ENCODE data around the gene KMT2C. TPM values are rescaled to one million over a fixed set of nuclear protein-coding genes. Genes with fewer than 3 reads are reported as not detected.
A peak's percentile ranks its signal among the peaks of the same experiment; 100 is the strongest.
"Not testable (repeated sequence)": the region's sequence is repeated elsewhere in the genome, so short reads cannot be mapped to it uniquely, and the experiment has no call there.

Gene KMT2C
- total RNA-seq, 5 donors from 2014 or later (not counting 1 experiment from before 2014, with no cell fraction given) = 90.8 to 134 (median 116) TPM

GRCh38 chr7:152419473-152420429 lies 16.1 kb downstream of the KMT2C start:
- Mint-ChIP-seq H3K9me3 (peaks cover 8 to 19% (median 9%) of the 10 kb centered on the region in 3 donors), H3K4me1 (peaks cover 50 to 55% (median 54%) of the 10 kb centered on the region in 3 donors), H3K27me3 (no peaks in the 10 kb centered on the region), H3K27ac (peak overlapping the region in 1 of 2 donors; percentile 7), H3K36me3 (peaks cover 30% of the 10 kb centered on the region), H3K4me3 (peak overlapping the region in 1 of 3 donors; percentile 50)
- ATAC-seq (replicated peaks in 1 of 4) (peak in 1 of 4 experiments; percentile 16), DNase-seq (no peak)
- H3K36me3 ChIP-seq (ENCODE audit: control insufficient read depth in 2 of 2, extremely low read depth in 1 of 2, insufficient read depth in 1 of 2, low read length in 1 of 2) = peaks cover 0 to 6% of the 10 kb centered on the region in 2 donors
- peaks cover 8% of the 10 kb centered on the region for H3K9me3 ChIP-seq
- H3K4me3 ChIP-seq (ENCODE audit: control insufficient read depth in 1 of 2, extremely low read depth in 1 of 2, low read length in 1 of 2) = no peak overlapping the region
- peaks cover 0 to 19% of the 10 kb centered on the region in 2 experiments for H3K4me1 ChIP-seq (ENCODE audit: control insufficient read depth in 1 of 2, extremely low read depth in 1 of 2, insufficient read depth in 2 of 2, low read length in 2 of 2)
- CTCF ChIA-PET = no interaction called here
- peak overlapping the region; percentile 15 for H3K27ac ChIP-seq (ENCODE audit: low read length)
- POLR2A ChIA-PET = no interaction called here
- 87% methylated on average over 2 of the region's 5 CpGs for WGBS (ENCODE audit: insufficient coverage)
- H3K27me3 ChIP-seq (replicated peaks in 1 of 2; ENCODE audit: control insufficient read depth in 2 of 2, extremely low read depth in 1 of 2, insufficient read depth in 2 of 2, low read length in 1 of 2) = no peaks in the 10 kb centered on the region

DNA sequence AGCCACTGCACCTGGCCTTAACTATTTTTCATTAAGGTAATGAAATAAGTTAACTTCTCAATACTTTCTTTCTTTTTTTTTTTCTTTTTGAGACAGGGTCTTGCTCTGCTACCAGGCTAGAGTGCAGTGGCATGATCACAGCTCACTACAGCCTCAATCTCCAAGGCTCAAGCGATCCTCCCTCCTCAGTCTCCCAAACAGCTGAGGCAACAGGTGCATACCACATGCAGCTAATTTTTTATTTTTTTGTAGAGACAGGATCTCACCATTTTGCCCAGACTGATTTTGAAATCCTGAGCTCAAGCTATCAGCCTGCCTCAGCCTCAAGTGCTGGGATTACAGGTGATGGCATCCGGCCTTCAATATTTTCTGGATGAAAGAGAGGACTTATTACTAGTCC lies 21.0 kb downstream of the KMT2C start:
- H3K27ac ChIP-seq (ENCODE audit: low read length) = no peak overlapping the region
- H3K27me3 Mint-ChIP-seq = no peaks in the 10 kb centered on the region
- no peak overlapping the region for H3K4me3 Mint-ChIP-seq
- ChIA-PET POLR2A (interaction anchor here (0.6 to 1.0 kb wide), 3 partner anchors 49 to 380 kb away, joined by 3 to 5 read pairs (median 3); no protein-coding TSS in a partner anchor), CTCF (interaction anchor here in 1 of 2 donors (0.5 kb wide), 1 partner anchor 38 kb away, joined by 3 read pairs; no protein-coding TSS in a partner anchor)
- no peaks in the 10 kb centered on the region for H3K27me3 ChIP-seq (replicated peaks in 1 of 2; ENCODE audit: control insufficient read depth in 2 of 2, extremely low read depth in 1 of 2, insufficient read depth in 2 of 2, low read length in 1 of 2)
- H3K9me3 Mint-ChIP-seq = no peaks in the 10 kb centered on the region
- DNase-seq (no peak), ATAC-seq (replicated peaks in 1 of 4) (no peak)
- WGBS (ENCODE audit: insufficient coverage) = no CpG with 5 or more reads among the region's 2 CpGs
- H3K9me3 ChIP-seq = no peaks in the 10 kb centered on the region
- H3K4me3 ChIP-seq (ENCODE audit: control insufficient read depth in 1 of 2, extremely low read depth in 1 of 2, low read length in 1 of 2) = no peak overlapping the region
- peaks cover 0 to 18% of the 10 kb centered on the region in 2 experiments for H3K4me1 ChIP-seq (ENCODE audit: control insufficient read depth in 1 of 2, extremely low read depth in 1 of 2, insufficient read depth in 2 of 2, low read length in 2 of 2)
- no peaks in the 10 kb centered on the region for H3K36me3 ChIP-seq (ENCODE audit: control insufficient read depth in 2 of 2, extremely low read depth in 1 of 2, insufficient read depth in 1 of 2, low read length in 1 of 2)
- no peak overlapping the region for H3K27ac Mint-ChIP-seq
- H3K36me3 Mint-ChIP-seq = peaks cover 3% of the 10 kb centered on the region
- H3K4me1 Mint-ChIP-seq = peaks cover 44 to 58% (median 48%) of the 10 kb centered on the region in 3 donors

DNA sequence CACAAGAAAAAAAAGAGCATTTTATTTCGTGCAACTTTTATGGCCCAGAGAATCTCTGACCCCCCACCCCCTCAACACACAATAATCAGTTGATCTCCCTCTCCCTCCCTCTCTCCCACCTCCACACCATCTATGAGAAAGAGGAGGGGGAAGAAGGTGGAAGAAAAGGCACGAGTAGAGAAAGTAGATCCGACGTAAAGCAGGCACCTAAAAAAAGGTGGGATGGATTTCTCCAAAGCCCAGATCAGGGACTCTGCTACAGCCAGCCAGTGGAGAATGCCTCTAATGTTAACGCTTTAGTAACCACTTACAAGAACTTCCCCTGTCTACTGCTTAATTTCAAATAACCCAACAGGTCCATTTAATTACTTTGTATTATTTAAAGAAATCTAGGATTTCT lies 24.4 kb downstream of the KMT2C start:
- WGBS (ENCODE audit: insufficient coverage) = no CpG with 5 or more reads among the region's 5 CpGs
- Histone ChIP-seq H3K9me3 (no peaks in the 10 kb centered on the region), H3K27me3 (replicated peaks in 1 of 2; ENCODE audit: control insufficient read depth in 2 of 2, extremely low read depth in 1 of 2, insufficient read depth in 2 of 2, low read length in 1 of 2) (no peaks in the 10 kb centered on the region), H3K4me1 (ENCODE audit: control insufficient read depth in 1 of 2, extremely low read depth in 1 of 2, insufficient read depth in 2 of 2, low read length in 2 of 2) (peaks cover 0 to 15% of the 10 kb centered on the region in 2 experiments), H3K27ac (ENCODE audit: low read length) (no peak overlapping the region), H3K4me3 (ENCODE audit: control insufficient read depth in 1 of 2, extremely low read depth in 1 of 2, low read length in 1 of 2) (no peak overlapping the region), H3K36me3 (ENCODE audit: control insufficient read depth in 2 of 2, extremely low read depth in 1 of 2, insufficient read depth in 1 of 2, low read length in 1 of 2) (no peaks in the 10 kb centered on the region)
- ATAC-seq (replicated peaks in 1 of 4) (no peak), DNase-seq (no peak)
- Mint-ChIP-seq H3K4me3 (no peak overlapping the region), H3K4me1 (peaks cover 38 to 41% (median 40%) of the 10 kb centered on the region in 3 donors), H3K36me3 (no peaks in the 10 kb centered on the region), H3K9me3 (peaks cover 0 to 9% (median 9%) of the 10 kb centered on the region in 3 donors), H3K27me3 (no peaks in the 10 kb centered on the region), H3K27ac (no peak overlapping the region)
- POLR2A ChIA-PET = no interaction called here
- CTCF ChIA-PET = no interaction called here

- Mint-ChIP-seq H3K9me3 (peaks cover 0 to 21% (median 17%) of the 10 kb centered on the region in 3 donors), H3K27ac (no peak overlapping the region), H3K4me3 (no peak overlapping the region), H3K27me3 (no peaks in the 10 kb centered on the region), H3K4me1 (peaks cover 10 to 24% (median 21%) of the 10 kb centered on the region in 3 donors), H3K36me3 (no peaks in the 10 kb centered on the region)
- no peak overlapping the region for H3K27ac ChIP-seq (ENCODE audit: low read length)
- peaks cover 0 to 7% of the 10 kb centered on the region in 2 experiments for H3K4me1 ChIP-seq (ENCODE audit: control insufficient read depth in 1 of 2, extremely low read depth in 1 of 2, insufficient read depth in 2 of 2, low read length in 2 of 2)
- no peaks in the 10 kb centered on the region for H3K36me3 ChIP-seq (ENCODE audit: control insufficient read depth in 2 of 2, extremely low read depth in 1 of 2, insufficient read depth in 1 of 2, low read length in 1 of 2)
- no peak overlapping the region for H3K4me3 ChIP-seq (ENCODE audit: control insufficient read depth in 1 of 2, extremely low read depth in 1 of 2, low read length in 1 of 2)
- POLR2A ChIA-PET = interaction anchor here in 1 of 2 donors (0.7 to 1.2 kb wide), 2 partner anchors 23 to 103 kb away, joined by 3 to 6 read pairs; no protein-coding TSS in a partner anchor
- CTCF ChIA-PET = interaction anchor here (0.6 to 1.1 kb wide), 2 partner anchors 9 to 153 kb away, joined by 3 to 5 read pairs; no protein-coding TSS in a partner anchor
- H3K9me3 ChIP-seq = no peaks in the 10 kb centered on the region
- WGBS (ENCODE audit: insufficient coverage) = 17% methylated on average over 3 of the region's 3 CpGs
- DNase-seq = no peak
- no peaks in the 10 kb centered on the region for H3K27me3 ChIP-seq (replicated peaks in 1 of 2; ENCODE audit: control insufficient read depth in 2 of 2, extremely low read depth in 1 of 2, insufficient read depth in 2 of 2, low read length in 1 of 2)
- ATAC-seq (replicated peaks in 1 of 4) = no peak
Observed at GRCh38 chr7:152406491-152406890, 29.3 kb downstream of the KMT2C start.

DNA sequence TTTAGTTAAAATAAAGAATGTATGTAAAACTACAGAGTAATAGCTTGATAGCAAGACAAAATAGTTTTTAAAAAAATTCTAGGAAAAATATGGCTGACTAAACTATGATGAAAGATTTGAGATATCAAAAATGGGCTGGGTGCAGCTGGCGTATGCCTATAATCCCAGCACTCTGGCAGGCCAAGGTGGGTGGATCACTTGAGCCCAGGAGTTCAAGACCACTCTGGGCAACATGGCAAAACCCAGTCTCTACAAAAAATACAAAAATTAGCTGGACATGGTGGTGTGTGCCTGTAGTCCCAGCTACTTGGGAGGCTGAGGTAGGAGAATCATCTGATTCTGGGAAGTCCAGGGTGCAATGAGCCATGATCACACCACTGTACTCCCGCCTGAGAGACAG lies 29.8 kb downstream of the KMT2C start:
- DNase-seq; H3K9me3 ChIP-seq; H3K27me3 Mint-ChIP-seq; ATAC-seq (replicated peaks in 1 of 4); H3K27me3 ChIP-seq (replicated peaks in 1 of 2; ENCODE audit: control insufficient read depth in 2 of 2, extremely low read depth in 1 of 2, insufficient read depth in 2 of 2, low read length in 1 of 2); H3K36me3 ChIP-seq (ENCODE audit: control insufficient read depth in 2 of 2, extremely low read depth in 1 of 2, insufficient read depth in 1 of 2, low read length in 1 of 2); H3K4me1 ChIP-seq (ENCODE audit: control insufficient read depth in 1 of 2, extremely low read depth in 1 of 2, insufficient read depth in 2 of 2, low read length in 2 of 2); H3K27ac ChIP-seq (ENCODE audit: low read length); H3K4me3 Mint-ChIP-seq; H3K27ac Mint-ChIP-seq; H3K4me3 ChIP-seq (ENCODE audit: control insufficient read depth in 1 of 2, extremely low read depth in 1 of 2, low read length in 1 of 2); H3K36me3 Mint-ChIP-seq: not testable (repeated sequence)
- ChIA-PET POLR2A (interaction anchor here in 1 of 2 donors (0.7 to 1.2 kb wide), 2 partner anchors 24 to 103 kb away, joined by 3 to 6 read pairs; no protein-coding TSS in a partner anchor), CTCF (interaction anchor here (0.6 to 1.1 kb wide), 2 partner anchors 10 to 153 kb away, joined by 3 to 5 read pairs; no protein-coding TSS in a partner anchor)
- 64% methylated on average over 2 of the region's 2 CpGs for WGBS (ENCODE audit: insufficient coverage)
- Mint-ChIP-seq H3K4me1 (peaks cover 5 to 21% (median 16%) of the 10 kb centered on the region in 3 donors), H3K9me3 (peaks cover 0 to 21% (median 17%) of the 10 kb centered on the region in 3 donors)

- Histone ChIP-seq H3K27me3 (replicated peaks in 1 of 2; ENCODE audit: control insufficient read depth in 2 of 2, extremely low read depth in 1 of 2, insufficient read depth in 2 of 2, low read length in 1 of 2) (no peaks in the 10 kb centered on the region), H3K9me3 (no peaks in the 10 kb centered on the region), H3K4me1 (ENCODE audit: control insufficient read depth in 1 of 2, extremely low read depth in 1 of 2, insufficient read depth in 2 of 2, low read length in 2 of 2) (peaks cover 0 to 9% of the 10 kb centered on the region in 2 experiments), H3K36me3 (ENCODE audit: control insufficient read depth in 2 of 2, extremely low read depth in 1 of 2, insufficient read depth in 1 of 2, low read length in 1 of 2) (no peaks in the 10 kb centered on the region), H3K4me3 (ENCODE audit: control insufficient read depth in 1 of 2, extremely low read depth in 1 of 2, low read length in 1 of 2) (no peak overlapping the region), H3K27ac (ENCODE audit: low read length) (no peak overlapping the region)
- Mint-ChIP-seq H3K27ac (no peak overlapping the region), H3K27me3 (no peaks in the 10 kb centered on the region), H3K9me3 (peaks cover 0 to 21% (median 17%) of the 10 kb centered on the region in 3 donors), H3K4me3 (no peak overlapping the region), H3K4me1 (peaks cover 15 to 32% (median 28%) of the 10 kb centered on the region in 3 donors), H3K36me3 (peaks cover 5% of the 10 kb centered on the region)
- CTCF ChIA-PET = no interaction called here
- POLR2A ChIA-PET = no interaction called here
- ATAC-seq (replicated peaks in 1 of 4) = peak in 1 of 4 experiments; percentile 19
- no peak for DNase-seq
- 43% methylated on average over 3 of the region's 4 CpGs for WGBS (ENCODE audit: insufficient coverage)
Observed at GRCh38 chr7:152403726-152404125, 32.1 kb downstream of the KMT2C start.

All from T-cell (primary cell).